H1 (cell line): ENCODE data around the gene NRTN. TPM values are rescaled to one million over a fixed set of nuclear protein-coding genes. Genes with fewer than 3 reads are reported as not detected.

Source experiments
- FOSL1 ChIP-seq: IDR thresholded peaks from 2 replicates; pipeline ENCODE4 v1.6.1; 2011; ENCODE audit warnings: mild to moderate bottlenecking, low read depth, low read length, moderate library complexity; ENCODE audit not compliant: insufficient read depth
- GTF2F1 ChIP-seq: IDR thresholded peaks from 2 replicates; pipeline ENCODE4 v1.6.1; 2012; ENCODE audit warnings: low read depth, low read length, improper control_type of control experiment, borderline replicate concordance
- HDAC2 ChIP-seq, 2 experiments: fragments of 300-600 bp in 1 of 2; sonication (generic) in 1 of 2; IDR thresholded peaks; 2 replicates each; pipeline ENCODE4 v1.6.1; 2011 to 2012; ENCODE audit warnings: low read depth in 2 of 2, low read length in 2 of 2, mild to moderate bottlenecking in 2 of 2, moderate library complexity in 2 of 2, borderline replicate concordance in 1 of 2, inconsistent platforms in 1 of 2
- TAF1 ChIP-seq: IDR thresholded peaks from 2 replicates; pipeline ENCODE4 v1.6.1; 2011; ENCODE audit warnings: mild to moderate bottlenecking, low read depth, low read length
- polyA plus RNA-seq, 7 experiments: library from polyadenylated mRNA; depleted of rRNA in 3 of 7; stranded (reverse) in 5 of 7; unstranded in 2 of 7; fragments of >200 nt in 5 of 7; fragments of 200-250 nt in 2 of 7; gene quantifications; 1 replicate in 5 of 7; 2 replicates in 1 of 7; 4 replicates in 1 of 7; pipeline versions ENCODE4 v1.2.1 to v1.2.3, GENCODE V29; 2011 to 2013; ENCODE audit warnings: missing spikeins in 2 of 7, mixed read lengths in 2 of 7
- total RNA-seq: library from RNA; stranded (reverse); fragmentation: NEBNext Ultra II Directional; extraction: Animal tissue kit (Norgen Biotek cat#: 25700); gene quantifications from 2 replicates; pipeline ENCODE4 v1.2.1, GENCODE V29; 2021

NRTN gene
- total and polyA plus RNA-seq, 2 of the 8 experiments (the other 6 are each of a cell fraction or from before 2014, with no cell fraction given), result 3.9 to 5.3 TPM

DNA sequence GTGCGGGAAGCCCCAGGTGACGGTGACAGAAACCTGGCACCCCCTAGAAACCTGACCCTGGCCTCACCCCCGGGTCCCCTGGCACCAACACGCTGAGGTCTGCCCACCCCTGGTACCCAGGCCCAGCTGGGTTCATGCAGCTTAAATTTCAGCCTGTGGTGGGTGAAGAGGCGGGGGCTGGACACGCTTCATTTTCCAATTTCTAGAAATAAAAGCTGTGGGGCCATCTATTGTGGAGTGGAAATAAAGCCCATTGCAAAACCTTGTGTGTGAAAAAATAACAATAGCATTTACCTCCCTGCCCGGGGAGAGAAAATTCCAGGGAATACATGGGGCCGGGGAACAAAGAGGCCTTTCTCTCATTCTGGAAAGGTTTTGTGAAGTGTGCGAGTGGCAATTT is 73.0 kb downstream of the NRTN start (continued):
- TF ChIP-seq FOSL1 (no peak), TAF1 (no peak), GTF2F1 (no peak), HDAC2 (IDR thresholded peaks at IDR 0.05; ENCODE audit: borderline replicate concordance in 1 of 2, low read depth in 2 of 2, low read length in 2 of 2) (no peak)

Other genes starting within 250 kb of the NRTN start
- gene TINCR, start 237.1 kb upstream of the NRTN start, total RNA-seq, result 0.48 and 0.52 TPM in 2 replicates
- gene TINCR, start 237.1 kb upstream of the NRTN start, polyA plus RNA-seq (2011; rRNA removed), result 1.2 and 1.4 TPM in 2 replicates
- gene SAFB2, start 182.3 kb upstream of the NRTN start, total RNA-seq, result 63.8 and 74.4 TPM in 2 replicates
- gene SAFB2, start 182.3 kb upstream of the NRTN start, polyA plus RNA-seq (2011; rRNA removed), result 14.8 and 31.1 TPM in 2 replicates
- gene SAFB, start 182.0 kb upstream of the NRTN start, total RNA-seq, result 109 and 110 TPM in 2 replicates
- gene SAFB, start 182.0 kb upstream of the NRTN start, polyA plus RNA-seq (2011; rRNA removed), result 27.0 and 69.5 TPM in 2 replicates
- 17.3 and 20.4 TPM in 2 replicates for gene MICOS13, start 124.6 kb upstream of the NRTN start, total RNA-seq
- gene MICOS13, start 124.6 kb upstream of the NRTN start, polyA plus RNA-seq (2011; rRNA removed), result 36.1 and 36.9 TPM in 2 replicates
- gene HSD11B1L, start 124.0 kb upstream of the NRTN start, total RNA-seq, result 8.2 and 9.5 TPM in 2 replicates
- gene HSD11B1L, start 124.0 kb upstream of the NRTN start, polyA plus RNA-seq (2011; rRNA removed), result 20.6 and 29.4 TPM in 2 replicates
- 1,075 and 1,137 TPM in 2 replicates for gene RPL36, start 114.8 kb upstream of the NRTN start, total RNA-seq
- 730 and 951 TPM in 2 replicates for gene RPL36, start 114.8 kb upstream of the NRTN start, polyA plus RNA-seq (2011; rRNA removed)
- gene LONP1, start 84.9 kb upstream of the NRTN start, total RNA-seq, result 117 and 124 TPM in 2 replicates
- 98.1 and 157 TPM in 2 replicates for gene LONP1, start 84.9 kb upstream of the NRTN start, polyA plus RNA-seq (2011; rRNA removed)
- gene CATSPERD, start 84.4 kb upstream of the NRTN start, total RNA-seq, result not detected in 2 replicates
- gene CATSPERD, start 84.4 kb upstream of the NRTN start, polyA plus RNA-seq (2011; rRNA removed), result 0.12 TPM in 1 of 2 replicates, not detected in the other
- gene PRR22, start 20.3 kb upstream of the NRTN start, total RNA-seq, result 2.1 and 3.7 TPM in 2 replicates
- gene PRR22, start 20.3 kb upstream of the NRTN start, polyA plus RNA-seq (2011; rRNA removed), result 1.9 and 4.1 TPM in 2 replicates
- 39.1 and 39.4 TPM in 2 replicates for gene DUS3L, start 13.9 kb upstream of the NRTN start, total RNA-seq
- 37.6 and 45.8 TPM in 2 replicates for gene DUS3L, start 13.9 kb upstream of the NRTN start, polyA plus RNA-seq (2011; rRNA removed)
- gene FUT6, start 34.6 kb downstream of the NRTN start, total RNA-seq, result not detected in 2 replicates
- gene FUT6, start 34.6 kb downstream of the NRTN start, polyA plus RNA-seq (2011; rRNA removed), result not detected in 2 replicates
- gene FUT3, start 46.4 kb downstream of the NRTN start, total RNA-seq, result 0.40 and 0.63 TPM in 2 replicates
- 0.15 and 0.41 TPM in 2 replicates for gene FUT3, start 46.4 kb downstream of the NRTN start, polyA plus RNA-seq (2011; rRNA removed)
- gene FUT5, start 65.5 kb downstream of the NRTN start, total RNA-seq, result not detected in 2 replicates
- not detected in 2 replicates for gene FUT5, start 65.5 kb downstream of the NRTN start, polyA plus RNA-seq (2011; rRNA removed)
- gene NDUFA11, start 98.7 kb downstream of the NRTN start, total RNA-seq, result 205 and 206 TPM in 2 replicates
- 1,037 and 1,353 TPM in 2 replicates for gene NDUFA11, start 98.7 kb downstream of the NRTN start, polyA plus RNA-seq (2011; rRNA removed)
- 1.2 and 1.3 TPM in 2 replicates for gene VMAC, start 99.8 kb downstream of the NRTN start, total RNA-seq
- gene VMAC, start 99.8 kb downstream of the NRTN start, polyA plus RNA-seq (2011; rRNA removed), result 2.2 and 3.9 TPM in 2 replicates
- gene CAPS, start 109.2 kb downstream of the NRTN start, total RNA-seq, result 1.8 and 2.1 TPM in 2 replicates
- gene CAPS, start 109.2 kb downstream of the NRTN start, polyA plus RNA-seq (2011; rRNA removed), result 2.4 and 4.2 TPM in 2 replicates
- gene RANBP3, start 173.1 kb downstream of the NRTN start, total RNA-seq, result 87.0 and 95.4 TPM in 2 replicates
- 122 and 159 TPM in 2 replicates for gene RANBP3, start 173.1 kb downstream of the NRTN start, polyA plus RNA-seq (2011; rRNA removed)